ENCODE measurements around the gene TYRO3. TPM values are rescaled to one million over a fixed set of nuclear protein-coding genes. Genes with fewer than 3 reads are reported as not detected.

Gene TYRO3
- total RNA-seq, 2 donors from 2014 or later = 3.2 to 6.0 TPM

- Histone ChIP-seq H3K27ac (no peak overlapping the region), H3K9ac (ENCODE audit: low read depth in 2 of 2, low read length in 2 of 2) (peak overlapping the region; percentile 48 to 72), H3K36me3 (no peaks in the 10 kb centered on the region), H3K27me3 (no peaks in the 10 kb centered on the region), H3K4me1 (peaks cover 3% of the 10 kb centered on the region), H3K9me3 (no peaks in the 10 kb centered on the region), H3K4me3 (peak overlapping the region; percentile 63)
- intact Hi-C loops (cut with DNase I) = no loop called here
- no peak for DNase-seq
- no peak for TF ChIP-seq CTCF (IDR thresholded peaks at IDR 0.05)
These were observed 61.7 kb downstream of the TYRO3 start for GRCh38 chr15:41620536-41621199.

- Histone ChIP-seq H3K4me3 (peak overlapping the region; percentile 63), H3K9ac (ENCODE audit: low read depth in 2 of 2, low read length in 2 of 2) (peak overlapping the region; percentile 48 to 72), H3K36me3 (no peaks in the 10 kb centered on the region), H3K9me3 (no peaks in the 10 kb centered on the region), H3K4me1 (peaks cover 3% of the 10 kb centered on the region), H3K27ac (peak overlapping the region; percentile 47), H3K27me3 (no peaks in the 10 kb centered on the region)
- no peak for TF ChIP-seq CTCF (IDR thresholded peaks at IDR 0.05)
- DNase-seq = peak; percentile 83
- intact Hi-C loops (cut with DNase I) = no loop called here
These were observed 62.5 kb downstream of the TYRO3 start for GRCh38 chr15:41621200-41622193.

GRCh38 chr15:41622901-41623300 lies 63.9 kb downstream of the TYRO3 start:
- Histone ChIP-seq H3K9ac (ENCODE audit: low read depth in 2 of 2, low read length in 2 of 2) (no peak overlapping the region), H3K36me3 (no peaks in the 10 kb centered on the region), H3K4me1 (peaks cover 3% of the 10 kb centered on the region), H3K27ac (no peak overlapping the region), H3K27me3 (no peaks in the 10 kb centered on the region), H3K9me3 (no peaks in the 10 kb centered on the region), H3K4me3 (no peak overlapping the region)
- intact Hi-C loops (cut with DNase I) = no loop called here
- no peak for TF ChIP-seq CTCF (IDR thresholded peaks at IDR 0.05)
- DNase-seq = no peak

- no peaks in the 10 kb centered on the region for H3K36me3 ChIP-seq
- no peak overlapping the region for H3K4me3 ChIP-seq
- H3K9ac ChIP-seq (ENCODE audit: low read depth in 2 of 2, low read length in 2 of 2) = no peak overlapping the region
- intact Hi-C loops (cut with DNase I) = no loop called here
- no peaks in the 10 kb centered on the region for H3K9me3 ChIP-seq
- no peaks in the 10 kb centered on the region for H3K27me3 ChIP-seq
- no peak for DNase-seq
- H3K4me1 ChIP-seq = no peaks in the 10 kb centered on the region
- H3K27ac ChIP-seq = no peak overlapping the region
- TF ChIP-seq CTCF (IDR thresholded peaks at IDR 0.05) = no peak
These were observed 68.2 kb downstream of the TYRO3 start for GRCh38 chr15:41627203-41627602.

- Histone ChIP-seq H3K4me1 (no peaks in the 10 kb centered on the region), H3K36me3 (no peaks in the 10 kb centered on the region), H3K27me3 (no peaks in the 10 kb centered on the region), H3K9ac (ENCODE audit: low read depth in 2 of 2, low read length in 2 of 2) (no peak overlapping the region), H3K4me3 (no peak overlapping the region), H3K9me3 (no peaks in the 10 kb centered on the region), H3K27ac (no peak overlapping the region)
- intact Hi-C loops (cut with DNase I) = no loop called here
- no peak for TF ChIP-seq CTCF (IDR thresholded peaks at IDR 0.05)
- DNase-seq = no peak
These were observed 70.5 kb downstream of the TYRO3 start for GRCh38 chr15:41629463-41629862.
